Fibroblast of lung (primary cell): ENCODE measurements around the gene SEPTIN2.

Experiments used
- EZH2 ChIP-seq: IDR thresholded peaks from 2 replicates; pipeline ENCODE4 v1.5.1; 2012; ENCODE audit warnings: low read length, control low read depth, mild to moderate bottlenecking; ENCODE audit errors: missing control alignments
- TF ChIP-seq, protein P1 (sequence below), 2 donors: IDR thresholded peaks in 1 of 2; conservative IDR thresholded peaks in 1 of 2; 1 replicate in 1 of 2; 2 replicates in 1 of 2; pipeline ENCODE4 v1.5.1; 2011 to 2012; ENCODE audit warnings: low read length in 2 of 2, control low read depth in 1 of 2, inconsistent platforms in 1 of 2, low read depth in 1 of 2, mild to moderate bottlenecking in 1 of 2

- TF ChIP-seq EZH2, result no peak
- TF ChIP-seq, protein P1, sequence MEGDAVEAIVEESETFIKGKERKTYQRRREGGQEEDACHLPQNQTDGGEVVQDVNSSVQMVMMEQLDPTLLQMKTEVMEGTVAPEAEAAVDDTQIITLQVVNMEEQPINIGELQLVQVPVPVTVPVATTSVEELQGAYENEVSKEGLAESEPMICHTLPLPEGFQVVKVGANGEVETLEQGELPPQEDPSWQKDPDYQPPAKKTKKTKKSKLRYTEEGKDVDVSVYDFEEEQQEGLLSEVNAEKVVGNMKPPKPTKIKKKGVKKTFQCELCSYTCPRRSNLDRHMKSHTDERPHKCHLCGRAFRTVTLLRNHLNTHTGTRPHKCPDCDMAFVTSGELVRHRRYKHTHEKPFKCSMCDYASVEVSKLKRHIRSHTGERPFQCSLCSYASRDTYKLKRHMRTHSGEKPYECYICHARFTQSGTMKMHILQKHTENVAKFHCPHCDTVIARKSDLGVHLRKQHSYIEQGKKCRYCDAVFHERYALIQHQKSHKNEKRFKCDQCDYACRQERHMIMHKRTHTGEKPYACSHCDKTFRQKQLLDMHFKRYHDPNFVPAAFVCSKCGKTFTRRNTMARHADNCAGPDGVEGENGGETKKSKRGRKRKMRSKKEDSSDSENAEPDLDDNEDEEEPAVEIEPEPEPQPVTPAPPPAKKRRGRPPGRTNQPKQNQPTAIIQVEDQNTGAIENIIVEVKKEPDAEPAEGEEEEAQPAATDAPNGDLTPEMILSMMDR (conservative IDR thresholded peaks at IDR 0.05 in 1 of 2, IDR thresholded peaks at IDR 0.05 in 1 of 2; ENCODE audit: low read depth in 1 of 2, low read length in 2 of 2), result no peak
Observed at GRCh38 chr2:241325257-241325656, 9.5 kb downstream of the SEPTIN2 start.
